ENCODE data around the gene FAM210B.

DNA sequence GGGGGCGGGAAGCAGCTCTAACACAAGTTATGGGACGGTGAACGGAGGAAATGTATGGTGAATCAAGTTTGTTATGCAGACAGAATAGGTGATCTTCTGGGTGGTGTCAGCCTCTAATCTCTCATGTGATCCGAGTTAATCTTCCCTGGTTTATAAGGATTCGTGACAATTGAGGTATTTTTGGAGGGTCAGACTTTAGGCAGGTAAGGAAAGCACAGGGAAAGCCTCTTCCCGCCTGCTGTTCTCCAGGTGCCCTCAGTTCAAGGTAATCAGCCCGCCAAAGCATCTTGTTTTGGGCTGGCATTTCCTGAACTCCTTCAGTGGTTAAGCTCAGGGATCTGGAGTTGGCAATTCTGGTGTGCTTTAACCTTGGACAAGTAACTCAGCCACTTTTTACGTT, 34.9 kb downstream of the FAM210B start:
- no peak for TF ChIP-seq POLR2A (IDR thresholded peaks at IDR 0.05; ENCODE audit: low read depth, low read length)
- no peak for TF ChIP-seq POLR2AphosphoS5 (IDR thresholded peaks at IDR 0.05; ENCODE audit: low read depth, low read length)
- no peak for TF ChIP-seq SPI1 (IDR thresholded peaks at IDR 0.05; ENCODE audit: low read depth, low read length)
- no peak for TF ChIP-seq TAF1 (IDR thresholded peaks at IDR 0.05; ENCODE audit: low read depth, low read length)
